ENCODE results near the gene RADIL.

DNA sequence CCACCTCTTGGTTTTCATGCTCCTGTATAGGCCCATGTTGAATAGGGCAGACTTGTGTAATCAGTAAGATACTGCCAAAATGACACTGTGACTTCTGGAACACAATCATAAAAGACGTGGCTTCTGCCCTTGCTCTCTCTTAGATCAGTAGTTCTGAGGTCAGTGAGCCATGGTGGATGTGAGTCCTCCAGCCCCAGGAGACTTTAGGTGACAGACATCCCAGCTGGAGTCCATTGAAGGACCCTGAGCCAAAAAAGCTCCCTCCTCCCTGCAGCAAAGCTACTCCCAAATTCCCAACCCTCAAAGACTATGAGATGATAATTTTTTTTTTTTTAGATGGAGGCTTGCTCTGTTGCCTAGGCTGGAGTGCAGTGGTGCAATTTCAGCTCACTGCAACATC lies 3.2 kb upstream of the RADIL start:
- TF ChIP-seq, protein P1, sequence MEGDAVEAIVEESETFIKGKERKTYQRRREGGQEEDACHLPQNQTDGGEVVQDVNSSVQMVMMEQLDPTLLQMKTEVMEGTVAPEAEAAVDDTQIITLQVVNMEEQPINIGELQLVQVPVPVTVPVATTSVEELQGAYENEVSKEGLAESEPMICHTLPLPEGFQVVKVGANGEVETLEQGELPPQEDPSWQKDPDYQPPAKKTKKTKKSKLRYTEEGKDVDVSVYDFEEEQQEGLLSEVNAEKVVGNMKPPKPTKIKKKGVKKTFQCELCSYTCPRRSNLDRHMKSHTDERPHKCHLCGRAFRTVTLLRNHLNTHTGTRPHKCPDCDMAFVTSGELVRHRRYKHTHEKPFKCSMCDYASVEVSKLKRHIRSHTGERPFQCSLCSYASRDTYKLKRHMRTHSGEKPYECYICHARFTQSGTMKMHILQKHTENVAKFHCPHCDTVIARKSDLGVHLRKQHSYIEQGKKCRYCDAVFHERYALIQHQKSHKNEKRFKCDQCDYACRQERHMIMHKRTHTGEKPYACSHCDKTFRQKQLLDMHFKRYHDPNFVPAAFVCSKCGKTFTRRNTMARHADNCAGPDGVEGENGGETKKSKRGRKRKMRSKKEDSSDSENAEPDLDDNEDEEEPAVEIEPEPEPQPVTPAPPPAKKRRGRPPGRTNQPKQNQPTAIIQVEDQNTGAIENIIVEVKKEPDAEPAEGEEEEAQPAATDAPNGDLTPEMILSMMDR (IDR thresholded peaks at IDR 0.05): no peak
- TF ChIP-seq EP300 (IDR thresholded peaks at IDR 0.05): no peak

Data from gastroesophageal sphincter (tissue), 3 donors.